Osteoblast (primary cell): ENCODE measurements around the gene ADCYAP1R1. TPM values are rescaled to one million over a fixed set of nuclear protein-coding genes. Genes with fewer than 3 reads are reported as not detected.

ENCODE experiments used
- DNase-seq: peaks from one replicate; pipeline ENCODE4 v3.0.0; 2011; ENCODE audit warnings: low spot score, mixed read lengths; ENCODE audit not compliant: insufficient read length; ENCODE audit errors: missing footprints
- H2AFZ ChIP-seq: 2 replicates; pipeline ENCODE4 v1.6.0; 2011; ENCODE audit warnings: mild to moderate bottlenecking, low read length
- H3K27ac ChIP-seq: 2 replicates; pipeline ENCODE4 v1.5.1; 2011; ENCODE audit warnings: mild to moderate bottlenecking, low read depth, low read length, moderate library complexity
- H3K27me3 ChIP-seq: 2 replicates; pipeline ENCODE4 v1.6.0; 2012; ENCODE audit warnings: mild to moderate bottlenecking, control low read depth, inconsistent platforms, low read length, moderate library complexity; ENCODE audit not compliant: insufficient read depth
- H3K36me3 ChIP-seq: 2 replicates; pipeline ENCODE4 v1.5.1; 2011; ENCODE audit warnings: mild to moderate bottlenecking, low read length, control low read depth, moderate library complexity; ENCODE audit not compliant: insufficient read depth
- H3K4me1 ChIP-seq: 2 replicates; pipeline ENCODE4 v1.5.1; 2011; ENCODE audit warnings: mild to moderate bottlenecking, low read length, control low read depth, moderate library complexity; ENCODE audit not compliant: insufficient read depth
- H3K4me2 ChIP-seq: 2 replicates; pipeline ENCODE4 v1.6.0; 2011; ENCODE audit warnings: mild to moderate bottlenecking, low read length; ENCODE audit not compliant: insufficient read depth
- H3K4me3 ChIP-seq: fragments of 200-600 bp; sonication (generic); 3 replicates; pipeline ENCODE4 v1.5.1; 2012; ENCODE audit warnings: mild to moderate bottlenecking, low read length, inconsistent platforms; ENCODE audit not compliant: insufficient read depth
- H3K79me2 ChIP-seq: 2 replicates; pipeline ENCODE4 v1.6.0; 2012; ENCODE audit warnings: mild to moderate bottlenecking, low read length, control low read depth, inconsistent platforms; ENCODE audit not compliant: insufficient read depth
- H3K9me3 ChIP-seq: 2 replicates; pipeline ENCODE4 v1.5.1; 2011; ENCODE audit warnings: low read depth, low read length, control low read depth
- H4K20me1 ChIP-seq: 2 replicates; pipeline ENCODE4 v1.6.0; 2012; ENCODE audit warnings: mild to moderate bottlenecking, low read length, control low read depth; ENCODE audit not compliant: insufficient read depth
- CTCF ChIP-seq: IDR thresholded peaks from 2 replicates; pipeline ENCODE4 v1.5.1; 2011; ENCODE audit warnings: mild to moderate bottlenecking, low read depth, low read length, moderate library complexity; ENCODE audit errors: extremely low read depth
- total RNA-seq: library from RNA; depleted of rRNA; stranded (reverse); fragments of >200 nt; gene quantifications from 2 replicates; pipeline ENCODE4 v1.2.3, GENCODE V29; 2012

ADCYAP1R1 gene
- total RNA-seq, 1 donor: not detected

- no peaks in the 10 kb centered on the region for H3K4me1 ChIP-seq
- H3K27me3 ChIP-seq: peaks cover 21% of the 10 kb centered on the region
- DNase-seq: peak; percentile 67
- H3K36me3 ChIP-seq: no peaks in the 10 kb centered on the region
- no peak overlapping the region for H3K4me3 ChIP-seq
- no peaks in the 10 kb centered on the region for H3K79me2 ChIP-seq
- TF ChIP-seq CTCF: no peak
- H2AFZ ChIP-seq: no peak overlapping the region
- H3K4me2 ChIP-seq: no peak overlapping the region
- no peaks in the 10 kb centered on the region for H3K9me3 ChIP-seq
- H4K20me1 ChIP-seq: no peaks in the 10 kb centered on the region
- H3K27ac ChIP-seq: no peak overlapping the region
Observed at GRCh38 chr7:31056775-31057346, 4.8 kb downstream of the ADCYAP1R1 start.

GRCh38 chr7:31058122-31058521 lies 6.0 kb downstream of the ADCYAP1R1 start:
- Histone ChIP-seq H3K27ac (no peak overlapping the region), H3K36me3 (no peaks in the 10 kb centered on the region), H3K4me3 (no peak overlapping the region), H4K20me1 (no peaks in the 10 kb centered on the region), H3K27me3 (peaks cover 16% of the 10 kb centered on the region), H3K9me3 (no peaks in the 10 kb centered on the region), H3K4me1 (no peaks in the 10 kb centered on the region), H3K79me2 (no peaks in the 10 kb centered on the region), H3K4me2 (no peak overlapping the region), H2AFZ (no peak overlapping the region)
- TF ChIP-seq CTCF: no peak
- DNase-seq: peak; percentile 76

- Histone ChIP-seq H3K4me1 (no peaks in the 10 kb centered on the region), H3K27ac (no peak overlapping the region), H3K4me2 (no peak overlapping the region), H2AFZ (no peak overlapping the region), H3K36me3 (no peaks in the 10 kb centered on the region), H3K9me3 (no peaks in the 10 kb centered on the region), H3K4me3 (no peak overlapping the region), H3K27me3 (peaks cover 11% of the 10 kb centered on the region), H3K79me2 (no peaks in the 10 kb centered on the region), H4K20me1 (no peaks in the 10 kb centered on the region)
- no peak for TF ChIP-seq CTCF
- peak; percentile 56 for DNase-seq
Observed at GRCh38 chr7:31058688-31059087, 6.6 kb downstream of the ADCYAP1R1 start.

GRCh38 chr7:31059551-31059950 lies 7.4 kb downstream of the ADCYAP1R1 start:
- Histone ChIP-seq H3K36me3 (no peaks in the 10 kb centered on the region), H2AFZ (no peak overlapping the region), H3K27me3 (peaks cover 5% of the 10 kb centered on the region), H3K4me2 (no peak overlapping the region), H4K20me1 (no peaks in the 10 kb centered on the region), H3K9me3 (no peaks in the 10 kb centered on the region), H3K79me2 (no peaks in the 10 kb centered on the region), H3K4me3 (no peak overlapping the region), H3K4me1 (no peaks in the 10 kb centered on the region), H3K27ac (no peak overlapping the region)
- TF ChIP-seq CTCF: no peak
- peak; percentile 48 for DNase-seq
